GM18507 (cell line): ENCODE measurements around the gene ITPKB.
"Not testable (repeated sequence)": the region's sequence is repeated elsewhere in the genome, so short reads cannot be mapped to it uniquely, and the experiment has no call there.

Source experiments
- DNase-seq: peaks from one replicate; pipeline ENCODE4 v3.0.0; 2011; ENCODE audit warnings: low read depth; ENCODE audit not compliant: insufficient read length; ENCODE audit errors: extremely low spot score
- FAIRE-seq: peaks from 2 replicates; lab custom pipeline; 2011; peaks lifted over from hg19 to GRCh38; lab: Jason Lieb, UNC

ITPKB gene

DNA sequence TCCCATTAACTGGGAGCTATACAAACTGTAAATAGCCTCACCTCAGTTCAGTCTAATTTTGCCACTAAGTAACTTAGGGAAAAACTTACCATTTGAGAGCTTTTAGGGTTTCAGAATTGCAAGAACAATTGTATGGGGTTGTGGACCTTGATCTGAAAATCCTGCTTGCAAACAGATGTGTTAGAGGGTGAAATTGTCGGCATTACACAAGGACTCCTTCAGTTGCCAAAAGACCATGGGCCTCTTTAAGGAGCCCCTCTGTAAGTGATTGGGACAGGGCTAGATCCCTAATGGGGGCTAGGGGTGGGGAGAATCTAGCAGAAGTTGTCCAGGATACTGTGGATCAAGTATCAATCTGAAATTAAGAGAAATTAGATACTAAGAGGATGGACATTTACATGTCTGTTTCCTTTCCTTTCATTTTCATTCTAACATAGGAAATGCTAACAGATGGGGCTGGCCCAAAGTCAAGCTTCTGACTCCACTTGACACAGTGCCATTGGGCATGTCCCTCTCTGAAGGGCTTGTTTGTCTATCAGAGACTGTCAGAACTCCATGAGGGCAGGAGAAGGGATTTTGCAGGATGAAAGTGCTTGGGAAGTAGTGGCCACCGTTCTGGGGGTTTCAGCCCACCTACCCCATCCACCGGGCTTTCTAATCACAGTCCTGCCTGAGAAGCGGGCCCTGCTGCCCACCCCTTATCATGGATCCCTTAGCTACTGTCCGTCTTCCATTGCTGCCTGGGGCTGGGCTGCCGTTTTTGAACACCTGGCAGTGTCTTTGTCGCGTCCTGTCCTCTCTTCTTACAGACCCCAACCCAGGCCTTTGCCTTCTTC, 135.8 kb downstream of the ITPKB start:
- DNase-seq (no peak), FAIRE-seq (no peak)

- no peak for DNase-seq
- no peak for FAIRE-seq
Observed at GRCh38 chr1:226602186-226603021, 136.7 kb downstream of the ITPKB start.

GRCh38 chr1:226601456-226601855, 137.6 kb downstream of the ITPKB start:
- FAIRE-seq (no peak), DNase-seq (no peak)

DNA sequence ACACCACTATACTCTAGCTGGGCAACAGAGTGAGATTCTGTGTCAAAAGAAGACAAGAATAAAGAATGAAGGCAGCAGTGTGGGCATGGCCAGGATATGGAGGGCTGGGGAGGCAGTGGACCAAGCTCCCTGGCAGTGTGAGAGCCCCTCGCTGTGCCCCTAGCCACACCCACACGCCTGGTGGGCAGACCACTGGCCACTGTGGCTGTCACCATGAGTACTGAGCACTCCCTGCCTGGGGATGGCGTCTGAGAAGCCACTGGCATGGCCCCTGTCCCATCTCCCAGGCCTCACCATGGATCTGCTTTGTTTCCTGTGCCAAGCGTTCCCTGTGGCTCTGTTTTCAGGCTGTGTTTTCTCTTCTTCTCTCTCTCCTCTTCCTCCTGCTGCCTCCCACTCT, 138.8 kb downstream of the ITPKB start:
- no peak for DNase-seq
- FAIRE-seq = no peak

- DNase-seq (no peak), FAIRE-seq (no peak)
Observed at GRCh38 chr1:226599636-226600238, 139.3 kb downstream of the ITPKB start.

DNA sequence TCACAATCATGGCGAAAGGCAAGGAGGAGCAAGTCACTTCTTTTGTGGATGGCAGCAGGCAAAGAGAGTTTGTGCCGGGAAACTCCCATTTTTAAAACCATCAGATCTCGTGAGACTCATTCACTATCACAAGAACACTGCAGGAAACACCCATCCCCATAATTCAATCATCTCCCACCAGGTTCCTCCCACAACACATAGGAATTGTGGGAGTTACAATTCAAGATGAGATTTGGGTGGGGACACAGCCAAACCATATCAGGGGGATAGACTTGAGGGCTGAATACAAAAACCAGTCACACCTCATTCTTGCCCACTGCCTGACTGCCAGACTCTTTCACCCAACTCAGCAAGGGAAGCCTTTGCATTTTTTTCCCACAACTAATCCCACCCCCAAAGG, 140.1 kb downstream of the ITPKB start:
- DNase-seq, FAIRE-seq: not testable (repeated sequence)

- DNase-seq (no peak), FAIRE-seq (no peak)
Observed at GRCh38 chr1:226598455-226598849, 140.6 kb downstream of the ITPKB start.

GRCh38 chr1:226597616-226598454, 141.2 kb downstream of the ITPKB start:
- FAIRE-seq (no peak), DNase-seq (no peak)

- no peak for DNase-seq
- no peak for FAIRE-seq
Observed at GRCh38 chr1:226596531-226597165, 142.4 kb downstream of the ITPKB start.

DNA sequence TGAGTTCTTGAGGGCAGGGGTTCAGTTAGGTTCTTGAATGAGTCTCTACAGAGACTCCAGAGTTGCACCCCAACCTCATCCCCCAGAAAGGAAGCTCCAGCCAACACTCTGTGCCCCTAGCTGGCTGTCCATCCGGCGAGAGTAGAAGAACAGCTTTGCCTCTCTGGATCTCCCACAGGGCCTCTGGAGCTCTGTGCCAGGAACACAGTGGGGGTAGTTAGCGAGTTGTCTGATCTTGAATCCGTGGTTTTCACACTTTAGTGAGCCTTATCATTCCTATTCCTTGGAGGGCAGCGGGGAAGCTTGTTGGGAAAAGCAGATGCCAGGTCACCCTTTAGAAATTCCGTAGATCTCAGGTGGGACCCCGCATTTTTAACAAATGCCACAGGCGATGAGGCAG, 145.5 kb downstream of the ITPKB start:
- DNase-seq (no peak), FAIRE-seq (no peak)

- DNase-seq = no peak
Observed at GRCh38 chr1:226590614-226591013, 148.5 kb downstream of the ITPKB start.

GRCh38 chr1:226589008-226589733, 149.9 kb downstream of the ITPKB start:
- no peak for FAIRE-seq
- no peak for DNase-seq

More at GRCh38 chr1:226590614-226591013, 148.5 kb downstream of the ITPKB start:
- FAIRE-seq = no peak

GRCh38 chr1:226588484-226588883, 150.6 kb downstream of the ITPKB start:
- FAIRE-seq (no peak), DNase-seq (no peak)

- no peak for DNase-seq
- FAIRE-seq = no peak
Observed at GRCh38 chr1:226586650-226587422, 152.2 kb downstream of the ITPKB start.

DNA sequence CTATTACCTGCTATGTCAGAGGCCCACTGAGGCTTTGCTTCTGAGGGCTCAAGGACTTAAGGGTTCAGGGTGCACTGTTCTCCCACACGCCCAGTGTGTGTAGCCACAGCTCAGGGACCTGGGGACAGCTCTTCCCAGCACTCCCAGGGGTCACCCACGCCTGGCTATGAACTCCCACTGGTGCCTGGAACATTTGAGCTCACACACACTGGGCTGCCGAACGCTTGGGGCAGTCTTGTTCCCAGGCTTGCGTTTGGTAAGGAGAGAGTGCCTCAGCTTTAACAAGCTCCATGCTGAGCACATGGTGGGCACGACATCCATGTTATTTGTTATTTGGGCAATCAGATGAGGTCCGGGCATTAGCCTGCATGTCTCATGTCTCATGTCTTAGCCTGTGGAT, 153.0 kb downstream of the ITPKB start:
- no peak for FAIRE-seq
- no peak for DNase-seq

GRCh38 chr1:226584164-226584563, 154.9 kb downstream of the ITPKB start:
- FAIRE-seq (no peak), DNase-seq (no peak)

DNA sequence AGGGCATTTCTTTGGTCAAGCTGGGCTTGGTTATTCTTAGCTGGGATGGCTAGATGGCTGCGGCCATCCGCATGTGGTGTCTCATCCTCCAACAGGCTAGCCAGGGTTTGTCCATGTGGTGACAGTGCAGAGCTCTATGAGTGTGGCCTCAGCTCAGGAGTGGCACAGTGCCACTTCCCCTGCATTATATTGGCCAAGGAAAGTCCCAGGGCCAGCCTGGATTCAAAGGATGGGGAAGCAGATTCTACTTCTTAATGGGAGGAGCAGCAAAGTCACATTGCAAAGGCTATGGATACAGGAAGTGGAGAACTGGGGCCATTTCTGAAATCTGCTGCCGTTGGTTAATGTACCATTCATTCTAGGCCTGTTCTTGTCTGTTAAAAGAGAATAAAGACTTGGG, 156.1 kb downstream of the ITPKB start:
- DNase-seq (no peak), FAIRE-seq (no peak)
